ENCODE measurements around the gene MIGA2. TPM values are rescaled to one million over a fixed set of nuclear protein-coding genes. Genes with fewer than 3 reads are reported as not detected.

The MIGA2 gene
- total and polyA plus RNA-seq, 2 of the 8 experiments (the other 6 are each of a cell fraction or from before 2014, with no cell fraction given), result 24.6 to 39.0 TPM

Other genes with a start within 250 kb of the MIGA2 start
- 21.3 and 26.3 TPM in 2 replicates for gene TBC1D13, start 249.4 kb upstream of the MIGA2 start, total RNA-seq (2021; fragmentation: NEBNext Ultra II Directional; extraction: Animal tissue kit (Norgen Biotek cat#: 25700))
- 24.7 and 33.0 TPM in 2 replicates for gene TBC1D13, start 249.4 kb upstream of the MIGA2 start, polyA plus RNA-seq (2011; rRNA removed)
- gene ENDOG, start 218.1 kb upstream of the MIGA2 start, total RNA-seq (2021; fragmentation: NEBNext Ultra II Directional; extraction: Animal tissue kit (Norgen Biotek cat#: 25700)), result 17.5 and 22.4 TPM in 2 replicates
- 23.4 and 31.8 TPM in 2 replicates for gene ENDOG, start 218.1 kb upstream of the MIGA2 start, polyA plus RNA-seq (2011; rRNA removed)
- 73.4 and 77.8 TPM in 2 replicates for gene SPOUT1, start 206.8 kb upstream of the MIGA2 start, total RNA-seq (2021; fragmentation: NEBNext Ultra II Directional; extraction: Animal tissue kit (Norgen Biotek cat#: 25700))
- gene SPOUT1, start 206.8 kb upstream of the MIGA2 start, polyA plus RNA-seq (2011; rRNA removed), result 69.2 and 100 TPM in 2 replicates
- 28.5 and 30.4 TPM in 2 replicates for gene KYAT1, start 154.7 kb upstream of the MIGA2 start, total RNA-seq (2021; fragmentation: NEBNext Ultra II Directional; extraction: Animal tissue kit (Norgen Biotek cat#: 25700))
- gene KYAT1, start 154.7 kb upstream of the MIGA2 start, polyA plus RNA-seq (2011; rRNA removed), result 42.2 and 56.6 TPM in 2 replicates
- gene LRRC8A, start 154.5 kb upstream of the MIGA2 start, total RNA-seq (2021; fragmentation: NEBNext Ultra II Directional; extraction: Animal tissue kit (Norgen Biotek cat#: 25700)), result 103 and 106 TPM in 2 replicates
- 111 and 114 TPM in 2 replicates for gene LRRC8A, start 154.5 kb upstream of the MIGA2 start, polyA plus RNA-seq (2011; rRNA removed)
- gene PHYHD1, start 115.6 kb upstream of the MIGA2 start, total RNA-seq (2021; fragmentation: NEBNext Ultra II Directional; extraction: Animal tissue kit (Norgen Biotek cat#: 25700)), result 14.1 and 18.1 TPM in 2 replicates
- gene PHYHD1, start 115.6 kb upstream of the MIGA2 start, polyA plus RNA-seq (2011; rRNA removed), result 25.6 and 33.2 TPM in 2 replicates
- gene DOLK, start 89.0 kb upstream of the MIGA2 start, total RNA-seq (2021; fragmentation: NEBNext Ultra II Directional; extraction: Animal tissue kit (Norgen Biotek cat#: 25700)), result 17.2 and 18.8 TPM in 2 replicates
- gene DOLK, start 89.0 kb upstream of the MIGA2 start, polyA plus RNA-seq (2011; rRNA removed), result 39.1 and 44.3 TPM in 2 replicates
- 95.0 and 111 TPM in 2 replicates for gene NUP188, start 88.9 kb upstream of the MIGA2 start, total RNA-seq (2021; fragmentation: NEBNext Ultra II Directional; extraction: Animal tissue kit (Norgen Biotek cat#: 25700))
- gene NUP188, start 88.9 kb upstream of the MIGA2 start, polyA plus RNA-seq (2011; rRNA removed), result 90.1 and 107 TPM in 2 replicates
- gene SH3GLB2, start 8.3 kb upstream of the MIGA2 start, total RNA-seq (2021; fragmentation: NEBNext Ultra II Directional; extraction: Animal tissue kit (Norgen Biotek cat#: 25700)), result 52.7 and 54.9 TPM in 2 replicates
- 79.9 and 95.9 TPM in 2 replicates for gene SH3GLB2, start 8.3 kb upstream of the MIGA2 start, polyA plus RNA-seq (2011; rRNA removed)
- gene DOLPP1, start 44.5 kb downstream of the MIGA2 start, total RNA-seq (2021; fragmentation: NEBNext Ultra II Directional; extraction: Animal tissue kit (Norgen Biotek cat#: 25700)), result 36.0 and 38.8 TPM in 2 replicates
- gene DOLPP1, start 44.5 kb downstream of the MIGA2 start, polyA plus RNA-seq (2011; rRNA removed), result 45.3 and 56.0 TPM in 2 replicates
- 7.2 and 8.2 TPM in 2 replicates for gene CRAT, start 74.2 kb downstream of the MIGA2 start, total RNA-seq (2021; fragmentation: NEBNext Ultra II Directional; extraction: Animal tissue kit (Norgen Biotek cat#: 25700))
- gene CRAT, start 74.2 kb downstream of the MIGA2 start, polyA plus RNA-seq (2011; rRNA removed), result 17.3 and 25.5 TPM in 2 replicates
- 145 and 156 TPM in 2 replicates for gene PTPA, start 74.8 kb downstream of the MIGA2 start, total RNA-seq (2021; fragmentation: NEBNext Ultra II Directional; extraction: Animal tissue kit (Norgen Biotek cat#: 25700))
- 114 and 158 TPM in 2 replicates for gene PTPA, start 74.8 kb downstream of the MIGA2 start, polyA plus RNA-seq (2011; rRNA removed)
- 1.0 and 1.2 TPM in 2 replicates for gene IER5L, start 141.6 kb downstream of the MIGA2 start, total RNA-seq (2021; fragmentation: NEBNext Ultra II Directional; extraction: Animal tissue kit (Norgen Biotek cat#: 25700))
- gene IER5L, start 141.6 kb downstream of the MIGA2 start, polyA plus RNA-seq (2011; rRNA removed), result 0.65 and 0.96 TPM in 2 replicates

Measured in H1 (cell line).